HepG2 (cell line): ENCODE measurements around the gene DNMT3B. TPM values are rescaled to one million over a fixed set of nuclear protein-coding genes. Genes with fewer than 3 reads are reported as not detected.

Experiments
- EP300 ChIP-seq, 3 experiments: sonication (generic) in 1 of 3; formaldehyde crosslinking in 1 of 3; IDR thresholded peaks; 2 replicates each; pipeline versions ENCODE4 v1.5.1 to v1.6.1; 2011 to 2020; ENCODE audit warnings: low read depth in 2 of 3, low read length in 2 of 3, borderline replicate concordance in 1 of 3, improper control_type of control experiment in 1 of 3, mild to moderate bottlenecking in 1 of 3, missing genetic modification reagents in 1 of 3, moderate library complexity in 1 of 3
- FOXK2 ChIP-seq: fragments of 450-650 bp; IDR thresholded peaks from 2 replicates; pipeline ENCODE4 v1.6.1; 2016
- HDAC1 ChIP-seq: sonication (generic); formaldehyde crosslinking; IDR thresholded peaks from 2 replicates; pipeline ENCODE4 v1.5.1; 2020; ENCODE audit warnings: mild to moderate bottlenecking, missing genetic modification reagents
- HHEX ChIP-seq: IDR thresholded peaks from 2 replicates; pipeline ENCODE4 v1.6.1; 2016; ENCODE audit warnings: control low read depth
- KMT2B ChIP-seq: IDR thresholded peaks from 2 replicates; pipeline ENCODE4 v1.6.1; 2016; ENCODE audit warnings: missing genetic modification reagents, missing compliant biosample characterization
- MXI1 ChIP-seq: IDR thresholded peaks from 3 replicates; pipeline ENCODE4 v1.6.1; 2012; ENCODE audit warnings: low read depth, low read length, inconsistent platforms, borderline replicate concordance
- NCOA2 ChIP-seq: sonication (generic); formaldehyde crosslinking; IDR thresholded peaks from 2 replicates; pipeline ENCODE4 v1.8.0; 2022; ENCODE audit warnings: inconsistent platforms
- REPIN1 ChIP-seq: sonication (generic); formaldehyde crosslinking; IDR thresholded peaks from 2 replicates; pipeline ENCODE4 v1.8.0; 2022; ENCODE audit warnings: missing genetic modification reagents, low read depth, mild to moderate bottlenecking, borderline replicate concordance
- RFXAP ChIP-seq: sonication (generic); formaldehyde crosslinking; IDR thresholded peaks from 2 replicates; pipeline ENCODE4 v1.4.0; 2020; ENCODE audit warnings: missing genetic modification reagents, borderline replicate concordance
- ZKSCAN1 ChIP-seq: fragments of 150-350 bp; IDR thresholded peaks from 2 replicates; pipeline ENCODE4 v1.6.1; 2014; ENCODE audit warnings: low read length
- ZNF205 ChIP-seq: IDR thresholded peaks from 2 replicates; pipeline ENCODE4 v1.6.1; 2018; ENCODE audit warnings: missing biosample characterization, missing genetic modification reagents
- ZNF607 ChIP-seq: sonication (generic); formaldehyde crosslinking; IDR thresholded peaks from 2 replicates; pipeline ENCODE4 v1.5.1; 2020; ENCODE audit warnings: missing genetic modification reagents, mild to moderate bottlenecking, borderline replicate concordance
- ZNF616 ChIP-seq: sonication (generic); formaldehyde crosslinking; IDR thresholded peaks from 2 replicates; pipeline ENCODE4 v1.5.0; 2020; ENCODE audit warnings: low read depth, mild to moderate bottlenecking, missing genetic modification reagents
- polyA plus RNA-seq, 8 experiments: library from polyadenylated mRNA; depleted of rRNA in 3 of 8; stranded (reverse) in 7 of 8; unstranded in 1 of 8; fragments of >200 nt; fragmentation: Illumina TruSeq in 4 of 8; extraction: Trizol in 4 of 8; gene quantifications; 2 replicates each; pipeline versions ENCODE4 v1.2.1 to v1.2.3, GENCODE V29; 2011 to 2016; ENCODE audit warnings: low read depth in 4 of 8, missing spikeins in 1 of 8, mixed read lengths in 1 of 8; ENCODE audit not compliant: insufficient read depth in 1 of 8
- total RNA-seq, 5 experiments: library from RNA; depleted of rRNA; stranded (reverse); fragments of >200 nt; fragmentation: Illumina TruSeq; extraction: Trizol; gene quantifications; 2 replicates each; pipeline ENCODE4 v1.2.3, GENCODE V29; 2016; ENCODE audit warnings: low read depth in 1 of 5
- TF ChIP-seq, protein P1 (sequence below): sonication (generic); formaldehyde crosslinking; IDR thresholded peaks from 2 replicates; pipeline ENCODE4 v1.9.0; 2022; ENCODE audit warnings: missing genetic modification reagents, mild to moderate bottlenecking, borderline replicate concordance
- TF ChIP-seq, protein P2 (sequence below): sonication (generic); formaldehyde crosslinking; IDR thresholded peaks from 2 replicates; pipeline ENCODE4 v1.5.0; 2020; ENCODE audit warnings: mild to moderate bottlenecking, missing genetic modification reagents
- TF ChIP-seq, protein P3 (sequence below): sonication (generic); formaldehyde crosslinking; IDR thresholded peaks from 2 replicates; pipeline ENCODE4 v1.5.0; 2020; ENCODE audit warnings: missing genetic modification reagents
- TF ChIP-seq, protein P4 (sequence below): sonication (generic); formaldehyde crosslinking; IDR thresholded peaks from 2 replicates; pipeline ENCODE4 v1.8.0; 2022; ENCODE audit warnings: mild to moderate bottlenecking, missing genetic modification reagents
- TF ChIP-seq, protein P5 (sequence below): IDR thresholded peaks from 2 replicates; pipeline ENCODE4 v1.6.1; 2016; ENCODE audit warnings: low read depth, control low read depth
- TF ChIP-seq, protein P6 (sequence below): sonication (generic); formaldehyde crosslinking; IDR thresholded peaks from 2 replicates; pipeline ENCODE4 v1.4.0; 2020; ENCODE audit warnings: missing genetic modification reagents

Gene DNMT3B
- total and polyA plus RNA-seq, 2 of the 13 experiments (the other 11 are each of a cell fraction or from before 2014, with no cell fraction given): 3.8 to 13.9 TPM

DNA sequence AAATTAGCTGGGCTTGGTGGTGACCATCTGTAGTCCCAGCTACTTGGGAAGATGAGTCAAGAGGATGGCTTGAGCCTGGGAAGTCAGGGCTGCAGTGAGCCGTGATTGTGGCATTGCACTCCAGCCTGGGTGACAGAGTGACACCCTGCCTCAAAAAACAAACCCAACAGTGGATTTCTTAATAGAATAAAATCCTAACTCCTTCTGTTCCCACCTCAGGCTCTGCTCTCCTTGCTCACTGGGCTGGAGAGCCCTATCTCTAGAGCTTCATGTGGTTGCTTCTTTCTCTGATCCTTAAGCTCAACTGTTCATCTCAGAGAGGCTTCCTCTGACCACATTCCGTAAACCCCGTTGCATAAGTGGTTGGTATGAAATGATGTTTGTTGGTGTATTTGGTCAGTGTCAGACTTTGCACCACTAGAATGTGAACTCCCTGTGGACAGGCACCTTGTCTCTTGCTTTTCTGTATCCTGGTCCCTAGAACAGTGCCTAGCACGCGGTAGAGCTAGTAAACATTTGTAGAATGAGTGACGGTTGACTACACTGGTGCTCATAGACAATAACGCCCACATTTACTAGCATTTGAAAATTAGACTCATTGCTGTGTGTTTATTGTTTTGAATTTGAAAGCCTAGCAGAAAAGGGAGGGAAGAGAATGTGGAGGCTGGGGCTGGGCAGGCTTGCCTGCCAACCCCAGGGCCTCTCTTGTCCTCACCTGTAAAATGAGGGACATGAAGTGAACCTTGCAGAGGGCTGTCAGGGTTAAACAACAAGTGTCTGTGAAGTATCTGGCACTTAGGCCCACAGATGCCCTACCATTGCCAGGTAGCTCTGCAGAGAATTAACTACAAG is 61.8 kb downstream of the DNMT3B start (continued):
- TF ChIP-seq, protein P1, sequence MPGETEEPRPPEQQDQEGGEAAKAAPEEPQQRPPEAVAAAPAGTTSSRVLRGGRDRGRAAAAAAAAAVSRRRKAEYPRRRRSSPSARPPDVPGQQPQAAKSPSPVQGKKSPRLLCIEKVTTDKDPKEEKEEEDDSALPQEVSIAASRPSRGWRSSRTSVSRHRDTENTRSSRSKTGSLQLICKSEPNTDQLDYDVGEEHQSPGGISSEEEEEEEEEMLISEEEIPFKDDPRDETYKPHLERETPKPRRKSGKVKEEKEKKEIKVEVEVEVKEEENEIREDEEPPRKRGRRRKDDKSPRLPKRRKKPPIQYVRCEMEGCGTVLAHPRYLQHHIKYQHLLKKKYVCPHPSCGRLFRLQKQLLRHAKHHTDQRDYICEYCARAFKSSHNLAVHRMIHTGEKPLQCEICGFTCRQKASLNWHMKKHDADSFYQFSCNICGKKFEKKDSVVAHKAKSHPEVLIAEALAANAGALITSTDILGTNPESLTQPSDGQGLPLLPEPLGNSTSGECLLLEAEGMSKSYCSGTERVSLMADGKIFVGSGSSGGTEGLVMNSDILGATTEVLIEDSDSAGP (CRISPR knock-in tag): 0 out of 2 replicates have a peak, but pooled peaks have one; percentile 18
- TF ChIP-seq ZNF607 (CRISPR knock-in tag) (0 out of 2 replicates have a peak, but pooled peaks have one; percentile 15), EP300 (IDR thresholded peaks at IDR 0.05; ENCODE audit: low read depth in 2 of 2, low read length in 2 of 2) (peak in 1 of 2 experiments; percentile 52; a peak in 1 of 4 replicates), EP300 (CRISPR knock-in tag; IDR thresholded peaks at IDR 0.05; ENCODE audit: borderline replicate concordance) (peak; percentile 60), ZKSCAN1 (no peak; the same call in 1 of the 2 replicates), FOXK2 (no peak), HHEX (CRISPR knock-in tag) (0 out of 2 replicates have a peak, but pooled peaks have one; percentile 21), NCOA2 (peak; percentile 48; the same call in 1 of the 2 replicates), HDAC1 (0 out of 2 replicates have a peak, but pooled peaks have one; percentile 22), ZNF205 (no peak), RFXAP (CRISPR knock-in tag) (no peak), ZNF616 (CRISPR knock-in tag) (0 out of 2 replicates have a peak, but pooled peaks have one; percentile 39), REPIN1 (CRISPR knock-in tag) (peak; percentile 23; the same call in 1 of the 2 replicates), MXI1 (0 out of 3 replicates have a peak, but pooled peaks have one; percentile 15), KMT2B (CRISPR knock-in tag) (no peak)
- TF ChIP-seq, protein P2, sequence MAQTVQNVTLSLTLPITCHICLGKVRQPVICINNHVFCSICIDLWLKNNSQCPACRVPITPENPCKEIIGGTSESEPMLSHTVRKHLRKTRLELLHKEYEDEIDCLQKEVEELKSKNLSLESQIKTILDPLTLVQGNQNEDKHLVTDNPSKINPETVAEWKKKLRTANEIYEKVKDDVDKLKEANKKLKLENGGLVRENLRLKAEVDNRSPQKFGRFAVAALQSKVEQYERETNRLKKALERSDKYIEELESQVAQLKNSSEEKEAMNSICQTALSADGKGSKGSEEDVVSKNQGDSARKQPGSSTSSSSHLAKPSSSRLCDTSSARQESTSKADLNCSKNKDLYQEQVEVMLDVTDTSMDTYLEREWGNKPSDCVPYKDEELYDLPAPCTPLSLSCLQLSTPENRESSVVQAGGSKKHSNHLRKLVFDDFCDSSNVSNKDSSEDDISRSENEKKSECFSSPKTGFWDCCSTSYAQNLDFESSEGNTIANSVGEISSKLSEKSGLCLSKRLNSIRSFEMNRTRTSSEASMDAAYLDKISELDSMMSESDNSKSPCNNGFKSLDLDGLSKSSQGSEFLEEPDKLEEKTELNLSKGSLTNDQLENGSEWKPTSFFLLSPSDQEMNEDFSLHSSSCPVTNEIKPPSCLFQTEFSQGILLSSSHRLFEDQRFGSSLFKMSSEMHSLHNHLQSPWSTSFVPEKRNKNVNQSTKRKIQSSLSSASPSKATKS: no peak
- TF ChIP-seq, protein P3, sequence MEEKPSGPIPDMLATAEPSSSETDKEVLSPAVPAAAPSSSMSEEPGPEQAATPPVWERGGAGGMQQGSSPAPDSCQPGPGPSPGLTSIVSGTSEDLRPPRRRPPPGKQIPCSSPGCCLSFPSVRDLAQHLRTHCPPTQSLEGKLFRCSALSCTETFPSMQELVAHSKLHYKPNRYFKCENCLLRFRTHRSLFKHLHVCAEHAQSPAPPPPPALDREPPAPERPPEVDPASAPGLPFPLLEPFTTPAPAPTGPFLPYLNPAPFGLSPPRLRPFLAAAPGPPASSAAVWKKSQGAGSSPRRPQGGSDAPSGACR: no peak
- TF ChIP-seq, protein P4, sequence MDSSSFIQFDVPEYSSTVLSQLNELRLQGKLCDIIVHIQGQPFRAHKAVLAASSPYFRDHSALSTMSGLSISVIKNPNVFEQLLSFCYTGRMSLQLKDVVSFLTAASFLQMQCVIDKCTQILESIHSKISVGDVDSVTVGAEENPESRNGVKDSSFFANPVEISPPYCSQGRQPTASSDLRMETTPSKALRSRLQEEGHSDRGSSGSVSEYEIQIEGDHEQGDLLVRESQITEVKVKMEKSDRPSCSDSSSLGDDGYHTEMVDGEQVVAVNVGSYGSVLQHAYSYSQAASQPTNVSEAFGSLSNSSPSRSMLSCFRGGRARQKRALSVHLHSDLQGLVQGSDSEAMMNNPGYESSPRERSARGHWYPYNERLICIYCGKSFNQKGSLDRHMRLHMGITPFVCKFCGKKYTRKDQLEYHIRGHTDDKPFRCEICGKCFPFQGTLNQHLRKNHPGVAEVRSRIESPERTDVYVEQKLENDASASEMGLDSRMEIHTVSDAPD (CRISPR knock-in tag): no peak
- TF ChIP-seq, protein P5, sequence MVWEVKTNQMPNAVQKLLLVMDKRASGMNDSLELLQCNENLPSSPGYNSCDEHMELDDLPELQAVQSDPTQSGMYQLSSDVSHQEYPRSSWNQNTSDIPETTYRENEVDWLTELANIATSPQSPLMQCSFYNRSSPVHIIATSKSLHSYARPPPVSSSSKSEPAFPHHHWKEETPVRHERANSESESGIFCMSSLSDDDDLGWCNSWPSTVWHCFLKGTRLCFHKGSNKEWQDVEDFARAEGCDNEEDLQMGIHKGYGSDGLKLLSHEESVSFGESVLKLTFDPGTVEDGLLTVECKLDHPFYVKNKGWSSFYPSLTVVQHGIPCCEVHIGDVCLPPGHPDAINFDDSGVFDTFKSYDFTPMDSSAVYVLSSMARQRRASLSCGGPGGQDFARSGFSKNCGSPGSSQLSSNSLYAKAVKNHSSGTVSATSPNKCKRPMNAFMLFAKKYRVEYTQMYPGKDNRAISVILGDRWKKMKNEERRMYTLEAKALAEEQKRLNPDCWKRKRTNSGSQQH (CRISPR knock-in tag): no peak
- TF ChIP-seq, protein P6, sequence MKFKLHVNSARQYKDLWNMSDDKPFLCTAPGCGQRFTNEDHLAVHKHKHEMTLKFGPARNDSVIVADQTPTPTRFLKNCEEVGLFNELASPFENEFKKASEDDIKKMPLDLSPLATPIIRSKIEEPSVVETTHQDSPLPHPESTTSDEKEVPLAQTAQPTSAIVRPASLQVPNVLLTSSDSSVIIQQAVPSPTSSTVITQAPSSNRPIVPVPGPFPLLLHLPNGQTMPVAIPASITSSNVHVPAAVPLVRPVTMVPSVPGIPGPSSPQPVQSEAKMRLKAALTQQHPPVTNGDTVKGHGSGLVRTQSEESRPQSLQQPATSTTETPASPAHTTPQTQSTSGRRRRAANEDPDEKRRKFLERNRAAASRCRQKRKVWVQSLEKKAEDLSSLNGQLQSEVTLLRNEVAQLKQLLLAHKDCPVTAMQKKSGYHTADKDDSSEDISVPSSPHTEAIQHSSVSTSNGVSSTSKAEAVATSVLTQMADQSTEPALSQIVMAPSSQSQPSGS (CRISPR knock-in tag): 0 out of 2 replicates have a peak, but pooled peaks have one; percentile 38
